ENCODE results near the gene TTLL11. TPM values are rescaled to one million over a fixed set of nuclear protein-coding genes. Genes with fewer than 3 reads are reported as not detected.

The TTLL11 gene
- total and polyA plus RNA-seq, 2 experiments from 2014 or later = 5.1 to 6.3 TPM

DNA sequence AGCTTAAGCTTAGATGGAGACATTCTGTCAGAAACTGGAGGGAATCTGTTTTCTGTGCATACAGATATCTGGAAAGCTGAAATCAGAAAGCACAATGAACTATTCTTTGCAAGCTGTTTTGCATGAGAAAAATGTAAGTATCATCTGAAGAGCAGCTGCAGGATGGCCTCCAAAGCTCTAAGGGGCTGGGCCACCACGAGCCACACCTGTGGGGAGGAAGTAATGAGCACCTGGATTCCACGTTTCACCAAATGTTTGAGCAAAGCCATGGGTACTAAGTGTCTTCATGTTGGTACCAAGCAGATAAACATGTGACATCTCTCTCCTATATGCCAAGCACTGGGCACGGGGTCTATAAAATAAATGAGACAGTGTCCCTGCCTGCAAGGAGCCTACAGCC, 199.3 kb downstream of the TTLL11 start:
- Histone ChIP-seq H3K9ac (no peak overlapping the region), H3K27ac (no peak overlapping the region), H3K4me2 (ENCODE audit: unreplicated experiment) (no peak overlapping the region), H3K36me3 (ENCODE audit: low read depth) (no peaks in the 10 kb centered on the region), H3K4me3 (no peak overlapping the region), H3K9me3 (ENCODE audit: low read depth) (no peaks in the 10 kb centered on the region), H3K4me1 (ENCODE audit: insufficient read depth) (peaks cover 16% of the 10 kb centered on the region), H3K9me2 (ENCODE audit: insufficient read depth) (no peaks in the 10 kb centered on the region), H3K27me3 (replicated peaks; ENCODE audit: insufficient read depth) (no peaks in the 10 kb centered on the region), H2AFZ (no peak overlapping the region), H4K20me1 (ENCODE audit: insufficient read depth) (no peaks in the 10 kb centered on the region), H3F3A (ENCODE audit: insufficient read depth) (peaks cover 22% of the 10 kb centered on the region), H3K79me2 (ENCODE audit: insufficient read depth) (no peaks in the 10 kb centered on the region)
- WGBS, 2 experiments (ENCODE audit: low coverage in 1 of 2, low lambda C conversion rate in 2 of 2, missing lambda C conversion rate in 2 of 2) = 91 to 92% methylated on average over 3 of the region's 3 CpGs
- no peak for DNase-seq
- in situ Hi-C loops (cut with MboI) = no loop called here
- no peak for TF ChIP-seq EZH2 (IDR thresholded peaks at IDR 0.05; ENCODE audit: insufficient read depth, poor library complexity, severe bottlenecking)
- TF ChIP-seq EZH2phosphoT487 (IDR thresholded peaks at IDR 0.05; ENCODE audit: insufficient read depth, low read depth) = no peak

DNA sequence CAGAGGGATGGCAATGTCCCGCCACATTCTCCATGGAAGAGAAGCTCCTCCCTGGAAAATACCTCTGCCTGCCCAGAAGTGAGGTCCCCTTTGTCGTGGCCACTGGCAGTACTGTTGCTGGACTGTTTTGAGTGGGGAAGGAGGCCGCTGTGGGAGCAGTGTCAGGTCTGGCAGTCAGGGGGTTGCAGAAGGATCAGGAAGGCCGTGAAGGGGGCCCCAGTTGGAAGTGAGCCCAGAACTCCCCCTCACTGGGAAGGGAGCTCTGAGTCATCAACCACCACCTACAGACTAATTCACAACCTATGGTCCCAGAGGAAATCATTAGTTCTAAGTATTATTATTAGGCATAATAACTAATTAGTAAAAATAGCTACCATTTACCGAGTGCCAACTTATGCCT, 200.4 kb downstream of the TTLL11 start:
- H3K79me2 ChIP-seq (ENCODE audit: insufficient read depth) = no peaks in the 10 kb centered on the region
- no peaks in the 10 kb centered on the region for H3K9me2 ChIP-seq (ENCODE audit: insufficient read depth)
- no peaks in the 10 kb centered on the region for H3K27me3 ChIP-seq (replicated peaks; ENCODE audit: insufficient read depth)
- H3K4me2 ChIP-seq (ENCODE audit: unreplicated experiment) = no peak overlapping the region
- no peak overlapping the region for H3K9ac ChIP-seq
- 72 to 75% methylated on average over 5 of the region's 5 CpGs for WGBS, 2 experiments (ENCODE audit: low coverage in 1 of 2, low lambda C conversion rate in 2 of 2, missing lambda C conversion rate in 2 of 2)
- TF ChIP-seq EZH2 (IDR thresholded peaks at IDR 0.05; ENCODE audit: insufficient read depth, poor library complexity, severe bottlenecking) = no peak
- TF ChIP-seq EZH2phosphoT487 (IDR thresholded peaks at IDR 0.05; ENCODE audit: insufficient read depth, low read depth) = no peak
- peaks cover 26% of the 10 kb centered on the region for H3K4me1 ChIP-seq (ENCODE audit: insufficient read depth)
- H4K20me1 ChIP-seq (ENCODE audit: insufficient read depth) = no peaks in the 10 kb centered on the region
- H3K4me3 ChIP-seq = no peak overlapping the region
- H3K9me3 ChIP-seq (ENCODE audit: low read depth) = no peaks in the 10 kb centered on the region
- peaks cover 33% of the 10 kb centered on the region for H3F3A ChIP-seq (ENCODE audit: insufficient read depth)
- H2AFZ ChIP-seq = no peak overlapping the region
- no peak for DNase-seq
- no peaks in the 10 kb centered on the region for H3K36me3 ChIP-seq (ENCODE audit: low read depth)
- in situ Hi-C loops (cut with MboI) = no loop called here
- no peak overlapping the region for H3K27ac ChIP-seq

- no peak overlapping the region for H3K4me3 ChIP-seq
- peaks cover 31% of the 10 kb centered on the region for H3F3A ChIP-seq (ENCODE audit: insufficient read depth)
- no peaks in the 10 kb centered on the region for H4K20me1 ChIP-seq (ENCODE audit: insufficient read depth)
- no peaks in the 10 kb centered on the region for H3K79me2 ChIP-seq (ENCODE audit: insufficient read depth)
- no peaks in the 10 kb centered on the region for H3K9me2 ChIP-seq (ENCODE audit: insufficient read depth)
- H3K9me3 ChIP-seq (ENCODE audit: low read depth) = no peaks in the 10 kb centered on the region
- no peaks in the 10 kb centered on the region for H3K27me3 ChIP-seq (replicated peaks; ENCODE audit: insufficient read depth)
- H3K27ac ChIP-seq = no peak overlapping the region
- H2AFZ ChIP-seq = no peak overlapping the region
- TF ChIP-seq EZH2phosphoT487 (IDR thresholded peaks at IDR 0.05; ENCODE audit: insufficient read depth, low read depth) = no peak
- TF ChIP-seq EZH2 (IDR thresholded peaks at IDR 0.05; ENCODE audit: insufficient read depth, poor library complexity, severe bottlenecking) = no peak
- no peak overlapping the region for H3K4me2 ChIP-seq (ENCODE audit: unreplicated experiment)
- H3K4me1 ChIP-seq (ENCODE audit: insufficient read depth) = peaks cover 30% of the 10 kb centered on the region
- no peaks in the 10 kb centered on the region for H3K36me3 ChIP-seq (ENCODE audit: low read depth)
- in situ Hi-C loops (cut with MboI) = no loop called here
- WGBS, 2 experiments (ENCODE audit: low coverage in 1 of 2, low lambda C conversion rate in 2 of 2, missing lambda C conversion rate in 2 of 2) = 96 to 100% methylated on average over 2 of the region's 2 CpGs
- H3K9ac ChIP-seq = no peak overlapping the region
- no peak for DNase-seq
These were observed 202.4 kb downstream of the TTLL11 start for GRCh38 chr9:121890746-121891145.

DNA sequence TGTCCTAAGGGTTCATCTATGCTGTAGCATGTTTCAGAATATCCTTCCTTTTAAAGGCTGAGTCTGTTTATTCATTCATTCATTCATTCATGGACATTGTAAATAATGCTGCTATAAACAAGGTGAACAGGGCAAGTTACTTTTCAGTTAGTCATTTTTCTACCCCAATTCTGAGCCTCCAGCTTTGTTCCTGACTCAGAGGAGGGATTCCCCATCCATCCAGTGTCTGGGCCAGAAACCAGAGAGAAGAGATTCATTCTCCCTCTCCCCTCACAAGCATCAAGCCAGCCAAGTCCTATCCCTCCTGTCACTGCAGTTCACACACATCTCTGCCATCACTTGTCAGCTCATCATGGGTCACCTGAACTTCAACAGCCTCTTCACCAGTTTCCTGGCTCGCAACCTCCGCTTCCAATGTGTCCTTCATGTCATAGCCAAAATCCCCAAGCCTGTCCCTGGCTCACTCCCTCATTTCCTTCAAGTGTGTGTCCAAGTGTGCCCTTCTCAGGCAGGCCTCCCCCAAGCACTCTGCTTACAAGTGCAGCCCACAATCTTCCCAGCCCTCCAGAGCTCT, 203.0 kb downstream of the TTLL11 start:
- Histone ChIP-seq H2AFZ (no peak overlapping the region), H3K27ac (no peak overlapping the region), H3K4me2 (ENCODE audit: unreplicated experiment) (no peak overlapping the region), H3K9me2 (ENCODE audit: insufficient read depth) (no peaks in the 10 kb centered on the region), H3K9me3 (ENCODE audit: low read depth) (no peaks in the 10 kb centered on the region), H3K4me1 (ENCODE audit: insufficient read depth) (peaks cover 30% of the 10 kb centered on the region), H4K20me1 (ENCODE audit: insufficient read depth) (no peaks in the 10 kb centered on the region), H3F3A (ENCODE audit: insufficient read depth) (peaks cover 25% of the 10 kb centered on the region), H3K27me3 (replicated peaks; ENCODE audit: insufficient read depth) (no peaks in the 10 kb centered on the region), H3K9ac (no peak overlapping the region), H3K36me3 (ENCODE audit: low read depth) (no peaks in the 10 kb centered on the region), H3K4me3 (no peak overlapping the region), H3K79me2 (ENCODE audit: insufficient read depth) (no peaks in the 10 kb centered on the region)
- peak; percentile 80 for DNase-seq
- 98 to 100% methylated on average over 2 of the region's 2 CpGs for WGBS, 2 experiments (ENCODE audit: low coverage in 1 of 2, low lambda C conversion rate in 2 of 2, missing lambda C conversion rate in 2 of 2)
- TF ChIP-seq EZH2phosphoT487 (IDR thresholded peaks at IDR 0.05; ENCODE audit: insufficient read depth, low read depth) (no peak), EZH2 (IDR thresholded peaks at IDR 0.05; ENCODE audit: insufficient read depth, poor library complexity, severe bottlenecking) (no peak)
- in situ Hi-C loops (cut with MboI) = no loop called here

GRCh38 chr9:121888438-121888775, 204.7 kb downstream of the TTLL11 start:
- H3K9me2 ChIP-seq (ENCODE audit: insufficient read depth) = no peaks in the 10 kb centered on the region
- no peak overlapping the region for H3K4me3 ChIP-seq
- H3K27ac ChIP-seq = peak overlapping the region; percentile 71
- TF ChIP-seq EZH2 (IDR thresholded peaks at IDR 0.05; ENCODE audit: insufficient read depth, poor library complexity, severe bottlenecking) = no peak
- TF ChIP-seq EZH2phosphoT487 (IDR thresholded peaks at IDR 0.05; ENCODE audit: insufficient read depth, low read depth) = no peak
- peak overlapping the region; percentile 48 for H3K4me2 ChIP-seq (ENCODE audit: unreplicated experiment)
- no peaks in the 10 kb centered on the region for H3K79me2 ChIP-seq (ENCODE audit: insufficient read depth)
- H3K27me3 ChIP-seq (replicated peaks; ENCODE audit: insufficient read depth) = no peaks in the 10 kb centered on the region
- DNase-seq = peak; percentile 92
- in situ Hi-C loops (cut with MboI) = no loop called here
- no peaks in the 10 kb centered on the region for H3K36me3 ChIP-seq (ENCODE audit: low read depth)
- 0 to 1% methylated on average over 4 of the region's 4 CpGs for WGBS, 2 experiments (ENCODE audit: low coverage in 1 of 2, low lambda C conversion rate in 2 of 2, missing lambda C conversion rate in 2 of 2)
- H3F3A ChIP-seq (ENCODE audit: insufficient read depth) = peaks cover 24% of the 10 kb centered on the region
- H3K9ac ChIP-seq = peak overlapping the region; percentile 48
- H2AFZ ChIP-seq = no peak overlapping the region
- H3K9me3 ChIP-seq (ENCODE audit: low read depth) = no peaks in the 10 kb centered on the region
- peaks cover 34% of the 10 kb centered on the region for H3K4me1 ChIP-seq (ENCODE audit: insufficient read depth)
- no peaks in the 10 kb centered on the region for H4K20me1 ChIP-seq (ENCODE audit: insufficient read depth)
